ENCODE measurements around the gene TMEM203.

The TMEM203 gene

DNA sequence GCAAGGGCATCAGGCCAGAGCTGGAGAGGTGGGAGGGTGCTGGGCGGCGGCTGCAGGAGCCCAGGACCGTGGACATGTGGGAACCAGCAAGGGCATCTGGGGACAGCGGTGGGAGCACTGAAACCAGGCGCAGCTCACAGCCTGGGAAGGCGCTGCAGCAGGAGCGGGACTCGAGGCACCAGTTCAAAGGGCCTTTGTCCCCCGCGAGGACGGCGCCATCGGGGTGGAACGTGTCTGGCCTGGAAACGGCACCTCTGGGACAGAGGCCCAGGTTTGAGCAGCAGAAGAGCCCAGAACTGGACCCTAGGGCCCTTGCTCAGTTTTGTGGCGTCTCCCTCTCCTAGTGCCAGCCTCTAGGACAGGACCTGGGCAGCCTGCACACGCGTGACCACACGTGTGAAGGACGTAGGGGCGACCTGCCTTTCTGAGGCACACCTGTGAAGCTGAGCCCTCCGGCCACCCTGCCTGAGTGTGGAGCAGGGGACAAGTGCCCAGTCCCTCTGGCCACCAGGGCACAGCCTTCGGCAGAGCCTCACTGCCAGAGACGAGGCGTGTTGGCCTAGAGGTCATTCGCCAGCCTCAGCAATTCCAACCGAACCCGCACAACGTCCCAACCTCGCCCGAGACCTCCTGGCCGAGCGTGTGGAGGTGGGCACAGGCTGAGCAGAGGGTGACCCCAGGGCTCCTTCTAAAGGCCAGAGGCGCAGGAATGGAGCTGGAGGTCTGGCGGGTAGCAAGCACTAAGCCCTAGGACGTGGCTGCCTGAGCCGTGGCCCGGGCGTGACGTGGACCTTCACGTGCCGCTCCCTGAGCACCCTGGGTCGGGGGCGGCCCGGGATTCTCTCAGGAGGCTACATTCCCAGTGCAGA lies 31.4 kb downstream of the TMEM203 start:
- FAIRE-seq (no peak), DNase-seq (ENCODE audit: insufficient read length, low spot score) (no peak)
- TF ChIP-seq POLR2A (IDR thresholded peaks at IDR 0.05; ENCODE audit: low read depth, low read length) = no peak

DNA sequence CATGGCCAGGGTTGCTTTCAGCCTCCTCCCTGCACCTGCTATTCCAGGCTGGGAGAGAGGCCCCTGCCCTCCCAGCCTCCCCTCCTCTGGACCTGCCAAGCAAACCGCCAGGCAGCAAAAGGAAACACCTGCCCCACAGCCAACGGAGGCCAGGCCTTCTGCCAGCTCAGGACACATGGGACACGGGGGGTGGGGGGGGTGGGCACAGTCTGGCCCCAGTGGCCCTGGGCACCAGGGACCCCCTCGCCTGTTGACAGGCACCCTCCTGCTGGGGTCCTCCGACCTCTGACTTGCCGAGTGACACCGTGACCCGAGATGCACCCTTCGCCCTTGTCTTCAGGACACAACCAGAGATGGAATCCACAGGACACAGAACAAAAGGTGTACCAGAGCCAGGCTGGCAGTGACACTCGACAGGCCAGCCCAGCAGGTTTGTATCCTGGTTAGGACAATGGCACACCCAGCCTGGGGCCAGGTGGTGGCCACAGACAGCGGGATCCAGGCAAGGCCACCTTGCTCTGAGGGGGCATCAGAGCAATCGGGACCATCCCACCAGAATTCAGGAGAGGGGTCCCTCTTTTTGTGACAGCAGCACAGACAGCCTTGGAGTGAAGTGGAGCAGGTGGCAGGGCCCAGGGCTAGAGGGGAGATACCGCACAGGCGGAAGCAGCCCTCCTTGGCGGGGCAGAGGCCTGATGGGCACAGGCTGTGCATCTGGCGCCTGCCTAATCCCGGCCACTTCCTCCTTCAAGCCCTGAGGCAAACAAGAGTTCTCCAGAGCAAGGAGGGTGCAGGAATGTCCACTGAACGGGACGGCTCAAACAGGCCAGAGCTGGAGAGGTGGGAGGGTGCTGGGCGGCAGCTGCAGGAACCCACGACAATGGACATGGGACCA lies 32.3 kb downstream of the TMEM203 start:
- DNase-seq (ENCODE audit: insufficient read length, low spot score) (peak; percentile 65), FAIRE-seq (no peak)
- TF ChIP-seq POLR2A (IDR thresholded peaks at IDR 0.05; ENCODE audit: low read depth, low read length) = no peak

DNA sequence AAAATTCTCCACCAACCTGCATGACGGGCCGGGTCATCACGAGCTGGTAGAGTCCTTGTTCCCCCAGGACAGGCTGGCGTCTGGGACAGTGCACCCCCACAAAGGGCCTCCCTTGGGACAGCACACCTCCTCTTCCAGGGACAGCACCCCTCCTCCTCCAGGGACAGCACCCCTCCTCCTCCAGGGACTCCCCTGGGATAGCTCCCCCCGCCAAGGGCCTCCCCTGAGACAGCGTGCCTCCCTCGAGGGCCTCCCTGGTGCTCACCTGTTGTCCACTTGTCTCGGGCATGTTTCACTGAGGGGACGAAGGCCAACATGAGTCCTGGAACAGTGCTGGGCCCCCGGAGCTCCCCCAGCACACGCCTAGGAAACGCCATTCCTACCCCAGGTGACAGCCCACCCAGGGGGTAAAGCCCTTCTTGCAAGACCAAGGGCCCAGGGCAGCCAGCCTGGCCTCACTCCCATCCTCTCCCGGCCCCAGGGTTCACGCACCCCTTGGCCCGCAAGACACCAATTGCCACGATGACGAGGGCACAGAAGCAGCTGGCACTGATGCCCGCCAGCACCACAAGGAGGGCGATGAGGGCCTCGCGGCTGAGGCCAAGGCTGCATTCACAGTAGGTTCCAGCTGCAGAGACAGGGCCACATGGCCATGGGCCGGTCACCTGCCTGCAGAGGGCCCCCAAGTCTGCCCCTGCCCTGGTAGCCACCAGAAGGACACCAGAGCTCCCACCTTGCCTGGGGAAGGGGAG lies 34.1 kb downstream of the TMEM203 start:
- FAIRE-seq (no peak), DNase-seq (ENCODE audit: insufficient read length, low spot score) (peak; percentile 47)
- TF ChIP-seq POLR2A (IDR thresholded peaks at IDR 0.05; ENCODE audit: low read depth, low read length) = no peak

DNA sequence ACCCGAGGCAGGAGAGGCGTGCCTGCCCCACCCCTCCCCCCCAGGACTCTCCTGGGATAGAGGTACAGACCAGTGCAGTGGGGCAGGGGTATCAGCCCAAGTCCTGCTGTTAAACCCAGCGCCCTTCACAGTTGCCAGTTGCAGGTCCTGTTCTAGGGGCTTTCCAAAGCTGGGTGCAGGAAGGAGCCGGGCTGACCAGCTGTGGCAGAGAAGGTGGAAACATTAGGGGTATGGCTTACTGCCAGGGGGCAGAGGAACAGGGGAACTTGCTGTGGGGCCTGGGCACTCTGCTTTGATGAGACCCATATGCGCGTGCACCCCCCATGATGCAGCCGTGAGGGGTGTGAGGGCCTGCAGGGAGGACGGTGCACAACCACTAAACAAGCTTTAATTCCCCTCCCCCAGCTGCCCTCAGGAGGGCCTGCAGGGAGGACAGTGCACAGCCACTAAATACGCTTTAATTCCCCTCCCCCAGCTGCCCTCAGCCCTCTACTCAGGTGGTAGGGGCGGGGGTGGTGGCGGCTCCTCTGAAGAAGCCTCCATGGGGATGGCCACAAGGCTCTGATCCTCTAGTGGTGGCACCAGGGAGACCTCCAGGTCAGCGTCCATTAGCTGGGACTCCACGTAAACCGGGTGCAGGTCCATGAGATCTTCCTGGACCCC lies 34.8 kb downstream of the TMEM203 start:
- no peak for DNase-seq (ENCODE audit: insufficient read length, low spot score)
- no peak for FAIRE-seq
- TF ChIP-seq POLR2A (IDR thresholded peaks at IDR 0.05; ENCODE audit: low read depth, low read length) = no peak

DNA sequence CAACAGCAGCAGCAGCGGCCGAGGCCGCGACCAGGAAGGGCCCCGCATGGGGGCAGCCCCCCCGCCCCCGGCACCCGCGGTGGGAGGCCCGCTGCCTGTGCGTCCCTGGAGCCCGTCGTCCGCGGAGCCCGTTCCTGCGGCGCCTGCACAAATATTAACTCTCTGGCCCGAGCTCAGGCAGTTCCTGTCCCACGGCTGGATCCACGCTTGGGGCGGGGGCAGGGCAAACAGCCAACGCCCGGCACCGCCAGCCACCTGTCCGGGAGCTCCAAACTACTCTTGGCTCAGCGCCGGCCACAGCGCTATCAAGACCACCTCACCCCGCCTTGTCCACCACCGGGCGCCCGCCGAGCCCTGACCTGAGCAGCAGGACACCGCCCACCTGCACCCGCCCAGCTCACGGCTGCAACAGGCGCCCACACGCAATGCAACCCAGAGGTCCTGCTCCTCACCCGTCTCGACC lies 35.5 kb downstream of the TMEM203 start, which contains the start of gene LRRC26:
LRRC26 (minus strand) TSS at position 156 of the 463 bp plus-strand sequence; CDS start at position 48, 108 bp downstream.
- FAIRE-seq (no peak), DNase-seq (ENCODE audit: insufficient read length, low spot score) (no peak)
- TF ChIP-seq POLR2A (IDR thresholded peaks at IDR 0.05; ENCODE audit: low read depth, low read length) = no peak

DNA sequence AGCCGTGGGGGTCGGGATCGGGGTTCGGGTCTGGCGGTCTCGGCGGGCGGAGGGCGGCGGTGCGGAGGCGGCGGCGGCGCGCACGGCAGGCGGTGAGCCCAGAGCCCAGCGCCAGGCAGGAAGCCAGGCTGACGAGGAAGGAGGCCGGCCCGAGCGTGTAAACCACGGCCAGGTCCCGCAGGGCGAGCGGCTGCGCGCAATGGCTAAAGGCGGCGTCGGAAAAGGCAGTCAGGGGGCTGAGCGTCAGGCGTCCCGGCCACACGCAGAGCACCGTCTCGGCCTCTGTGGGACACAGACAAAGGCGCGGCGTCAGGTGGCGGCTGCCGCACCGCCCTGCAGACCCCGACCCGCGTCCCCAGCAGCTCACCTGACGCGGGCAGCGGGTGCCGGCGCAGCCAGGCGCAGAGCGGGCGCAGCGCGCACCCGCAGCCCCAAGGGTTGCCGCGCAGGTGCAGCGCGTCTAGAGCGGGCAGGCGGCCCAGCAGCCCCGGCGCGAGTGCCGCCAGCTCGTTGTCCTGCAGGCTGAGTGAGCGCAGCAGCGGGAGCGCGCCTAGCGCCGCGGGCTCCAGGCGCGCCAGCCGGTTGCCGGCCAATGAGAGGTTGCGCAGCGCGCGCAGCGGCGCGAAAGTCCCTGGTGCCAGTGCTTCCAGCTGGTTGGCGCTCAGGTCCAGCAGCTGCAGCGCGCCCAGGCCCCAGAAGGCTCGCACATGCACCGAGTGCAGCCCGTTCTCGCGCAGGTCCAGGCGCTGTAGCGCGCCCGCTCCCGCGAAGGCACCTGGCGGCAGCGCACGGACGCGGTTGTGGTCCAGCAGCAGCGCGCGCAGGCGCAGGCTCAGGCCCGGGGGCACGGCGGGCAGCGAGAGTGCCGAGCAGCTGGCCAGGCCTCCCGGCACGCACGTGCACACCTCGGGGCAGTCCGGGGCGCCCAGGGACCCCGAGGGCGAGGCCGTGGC lies 36.3 kb downstream of the TMEM203 start:
- DNase-seq (ENCODE audit: insufficient read length, low spot score) (no peak), FAIRE-seq (no peak)
- 0 out of 2 replicates have a peak, but pooled peaks have one; percentile 21 for TF ChIP-seq POLR2A (IDR thresholded peaks at IDR 0.05; ENCODE audit: low read depth, low read length)

DNA sequence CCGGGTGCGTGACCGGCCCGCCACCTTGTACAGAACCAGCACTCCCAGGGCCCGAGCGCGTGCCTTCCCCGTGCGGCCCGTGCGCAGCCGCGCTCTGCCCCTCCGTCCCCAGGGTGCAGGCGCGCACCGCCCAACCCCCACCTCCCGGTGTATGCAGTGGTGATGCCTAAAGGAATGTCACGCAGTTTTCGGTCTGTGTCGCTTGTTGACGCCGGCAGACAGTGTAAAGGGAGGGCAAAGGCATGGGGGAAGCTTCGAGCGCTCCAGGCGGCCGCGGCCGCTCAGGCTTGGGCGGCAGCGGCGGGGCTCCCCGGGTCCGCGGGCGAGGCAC lies 36.9 kb downstream of the TMEM203 start:
- TF ChIP-seq POLR2A (IDR thresholded peaks at IDR 0.05; ENCODE audit: low read depth, low read length) = no peak
- no peak for DNase-seq (ENCODE audit: insufficient read length, low spot score)
- no peak for FAIRE-seq

DNA sequence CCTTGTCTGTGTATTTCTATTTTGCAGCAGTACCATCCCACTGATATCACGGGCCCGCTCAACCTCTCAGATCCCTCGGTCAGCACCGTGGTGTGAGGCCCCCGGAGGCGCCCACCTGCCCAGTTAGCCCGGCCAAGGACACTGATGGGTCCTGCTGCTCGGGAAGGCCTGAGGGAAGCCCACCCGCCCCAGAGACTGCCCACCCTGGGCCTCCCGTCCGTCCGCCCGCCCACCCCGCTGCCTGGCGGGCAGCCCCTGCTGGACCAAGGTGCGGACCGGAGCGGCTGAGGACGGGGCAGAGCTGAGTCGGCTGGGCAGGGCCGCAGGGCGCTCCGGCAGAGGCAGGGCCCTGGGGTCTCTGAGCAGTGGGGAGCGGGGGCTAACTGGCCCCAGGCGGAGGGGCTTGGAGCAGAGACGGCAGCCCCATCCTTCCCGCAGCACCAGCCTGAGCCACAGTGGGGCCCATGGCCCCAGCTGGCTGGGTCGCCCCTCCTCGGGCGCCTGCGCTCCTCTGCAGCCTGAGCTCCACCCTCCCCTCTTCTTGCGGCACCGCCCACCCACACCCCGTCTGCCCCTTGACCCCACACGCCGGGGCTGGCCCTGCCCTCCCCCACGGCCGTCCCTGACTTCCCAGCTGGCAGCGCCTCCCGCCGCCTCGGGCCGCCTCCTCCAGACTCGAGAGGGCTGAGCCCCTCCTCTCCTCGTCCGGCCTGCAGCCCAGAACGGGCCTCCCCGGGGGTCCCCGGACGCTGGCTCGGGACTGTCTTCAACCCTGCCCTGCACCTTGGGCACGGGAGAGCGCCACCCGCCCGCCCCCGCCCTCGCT lies 37.5 kb downstream of the TMEM203 start:
- FAIRE-seq (no peak), DNase-seq (ENCODE audit: insufficient read length, low spot score) (peak; percentile 96)
- no peak for TF ChIP-seq POLR2A (IDR thresholded peaks at IDR 0.05; ENCODE audit: low read depth, low read length)

DNA sequence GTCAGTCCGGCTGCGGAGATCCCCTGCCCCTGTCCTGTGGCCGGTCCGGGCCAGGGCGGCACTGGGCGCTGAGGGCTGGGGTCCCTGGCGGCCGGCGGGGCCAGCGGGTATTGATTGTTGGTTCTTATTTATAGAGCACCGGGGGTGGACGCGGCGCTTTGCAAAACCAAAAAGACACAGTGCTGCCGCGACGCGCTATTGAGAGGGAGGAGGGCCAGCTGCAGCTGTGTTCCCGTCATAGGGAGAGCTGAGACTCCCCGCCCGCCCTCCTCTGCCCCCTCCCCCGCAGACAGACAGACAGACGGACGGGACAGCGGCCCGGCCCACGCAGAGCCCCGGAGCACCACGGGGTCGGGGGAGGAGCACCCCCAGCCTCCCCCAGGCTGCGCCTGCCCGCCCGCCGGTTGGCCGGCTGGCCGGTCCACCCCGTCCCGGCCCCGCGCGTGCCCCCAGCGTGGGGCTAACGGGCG lies 38.1 kb downstream of the TMEM203 start:
- no peak for TF ChIP-seq POLR2A (IDR thresholded peaks at IDR 0.05; ENCODE audit: low read depth, low read length)
- no peak for FAIRE-seq
- no peak for DNase-seq (ENCODE audit: insufficient read length, low spot score)

DNA sequence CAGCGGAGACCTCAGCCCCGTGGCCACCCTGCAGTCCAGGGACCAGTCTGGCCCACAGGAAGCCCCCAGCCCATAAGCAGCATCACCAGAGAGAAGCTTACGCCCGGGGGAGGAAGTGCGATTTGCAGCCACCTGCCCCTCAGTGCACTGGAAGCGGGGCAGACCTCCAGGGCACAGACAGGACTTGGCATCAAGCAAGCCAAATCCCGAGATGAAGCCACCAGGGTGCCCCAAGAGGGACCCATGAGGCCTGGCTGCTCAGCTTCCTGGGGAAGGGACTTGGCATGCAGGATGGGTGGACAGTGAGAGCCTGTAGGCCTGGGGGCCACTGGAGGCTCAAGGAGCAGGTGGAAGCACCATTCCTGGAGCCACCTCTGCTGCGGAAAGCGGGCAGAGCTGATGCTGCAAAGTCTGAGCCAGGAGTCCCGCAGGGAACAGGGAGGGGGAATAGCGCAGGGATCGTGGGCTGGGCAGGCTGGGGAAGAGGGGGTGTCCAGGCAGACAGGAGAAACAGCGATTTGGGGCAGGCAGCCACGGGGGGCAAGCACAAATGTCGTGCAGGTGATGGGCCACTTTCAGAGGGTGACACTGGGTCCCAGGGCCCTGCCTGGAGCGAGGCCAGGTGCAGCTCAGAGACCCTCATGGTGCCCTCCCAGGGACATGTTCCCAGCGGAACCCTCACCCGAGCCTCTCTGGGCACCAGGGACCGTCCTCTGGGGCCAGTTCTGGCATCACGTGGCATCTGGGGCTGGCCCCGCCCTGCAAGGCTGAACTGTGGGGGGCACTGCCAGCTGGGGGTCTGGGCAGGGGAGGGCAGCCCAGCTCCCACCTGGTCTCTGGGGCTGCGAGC lies 38.8 kb downstream of the TMEM203 start:
- no peak for TF ChIP-seq POLR2A (IDR thresholded peaks at IDR 0.05; ENCODE audit: low read depth, low read length)
- FAIRE-seq (no peak), DNase-seq (ENCODE audit: insufficient read length, low spot score) (no peak)
